K562 (cell line): ENCODE measurements around the gene HCN3. TPM values are rescaled to one million over a fixed set of nuclear protein-coding genes. Genes with fewer than 3 reads are reported as not detected.

ENCODE experiments used
- CLOCK ChIP-seq: fragments of 250-450 bp; sonication (Bioruptor Pico); IDR thresholded peaks from 2 replicates; pipeline ENCODE4 v1.4.0; 2020; ENCODE audit warnings: mild to moderate bottlenecking, moderate library complexity, borderline replicate concordance
- E2F4 ChIP-seq: sonication (generic); formaldehyde crosslinking; IDR thresholded peaks from 2 replicates; pipeline ENCODE4 v1.8.0; 2022; ENCODE audit warnings: mild to moderate bottlenecking, low read depth, missing genetic modification reagents
- GMEB1 ChIP-seq: fragments of 250-450 bp; sonication (Bioruptor Pico); IDR thresholded peaks from 2 replicates; pipeline ENCODE4 v1.4.0; 2020; ENCODE audit warnings: mild to moderate bottlenecking
- HMG20A ChIP-seq: fragments of 450-650 bp; formaldehyde crosslinking; conservative IDR thresholded peaks from 2 replicates; pipeline ENCODE4 v1.4.0; 2020; ENCODE audit warnings: mild to moderate bottlenecking, mixed read lengths
- LCOR ChIP-seq: sonication (generic); formaldehyde crosslinking; IDR thresholded peaks from 2 replicates; pipeline ENCODE4 v1.8.0; 2022; ENCODE audit warnings: mild to moderate bottlenecking, missing genetic modification reagents
- MEF2D ChIP-seq: conservative IDR thresholded peaks from 2 replicates; pipeline ENCODE4 v1.6.1; 2016; ENCODE audit warnings: low read depth, missing genetic modification characterization, missing compliant biosample characterization
- RAD21 ChIP-seq, 2 experiments: fragments of 250-450 bp in 1 of 2; fragments of 450-650 bp in 1 of 2; sonication (Bioruptor Pico) in 1 of 2; formaldehyde crosslinking in 1 of 2; IDR thresholded peaks in 1 of 2; conservative IDR thresholded peaks in 1 of 2; 2 replicates each; pipeline versions ENCODE4 v1.4.0 to v1.8.0; 2020 to 2022; ENCODE audit warnings: mild to moderate bottlenecking in 2 of 2, moderate library complexity in 1 of 2
- TEAD2 ChIP-seq: fragments of 450-650 bp; IDR thresholded peaks from 2 replicates; pipeline ENCODE4 v1.6.1; 2016; ENCODE audit warnings: missing genetic modification characterization, control low read depth, missing compliant biosample characterization
- THAP12 ChIP-seq: fragments of 250-450 bp; sonication (Bioruptor Pico); IDR thresholded peaks from 2 replicates; pipeline ENCODE4 v1.9.0; 2021; ENCODE audit warnings: mild to moderate bottlenecking, inconsistent platforms
- ZBTB26 ChIP-seq: fragments of 450-650 bp; formaldehyde crosslinking; IDR thresholded peaks from 2 replicates; pipeline ENCODE4 v1.4.0; 2022; ENCODE audit warnings: missing genetic modification characterization
- ZBTB49 ChIP-seq: sonication (generic); formaldehyde crosslinking; IDR thresholded peaks from 2 replicates; pipeline ENCODE4 v1.8.0; 2022; ENCODE audit warnings: missing genetic modification reagents, mild to moderate bottlenecking, borderline replicate concordance
- ZNF436 ChIP-seq: fragments of 250-450, 450-650 bp; sonication (Bioruptor Pico); formaldehyde crosslinking; IDR thresholded peaks from 2 replicates; pipeline ENCODE4 v1.7.0; 2020; ENCODE audit warnings: mild to moderate bottlenecking
- ZNF707 ChIP-seq: fragments of 250-450 bp; sonication (Bioruptor Pico); conservative IDR thresholded peaks from 2 replicates; pipeline ENCODE4 v1.8.0; 2022; ENCODE audit warnings: inconsistent platforms, mild to moderate bottlenecking, moderate library complexity
- polyA plus RNA-seq, 8 experiments: library from polyadenylated mRNA; depleted of rRNA in 4 of 8; stranded (reverse) in 5 of 8; unstranded in 3 of 8; fragments of >200 nt; fragmentation: Nextera tagmentation in 2 of 8; fragmentation: Illumina TruSeq in 1 of 8; extraction: Ambion mirVana in 2 of 8; extraction: Trizol in 1 of 8; gene quantifications; 2 replicates each; pipeline versions ENCODE4 v1.2.1 to v1.2.3, GENCODE V29; 2011 to 2014; ENCODE audit warnings: inconsistent platforms in 1 of 8, missing spikeins in 1 of 8
- total RNA-seq, 7 experiments: library from RNA; depleted of rRNA in 6 of 7; stranded (reverse); fragments of >200 nt in 6 of 7; fragmentation: Illumina TruSeq in 2 of 7; extraction: Trizol in 2 of 7; gene quantifications; 2 replicates each; pipeline versions ENCODE4 v1.2.1 to v1.2.3, GENCODE V29; 2011 to 2021; ENCODE audit warnings: low replicate concordance in 1 of 7

HCN3 gene
- total and polyA plus RNA-seq, 9 of the 15 experiments (the other 6 are each of a cell fraction or from before 2014, with no cell fraction given): 0.91 to 9.7 (median 3.9) TPM

- TF ChIP-seq LCOR (CRISPR knock-in tag) (peak; percentile 72; the same call in 1 of the 2 replicates), RAD21 (CRISPR knock-in tag; conservative IDR thresholded peaks at IDR 0.05 in 1 of 2, IDR thresholded peaks at IDR 0.05 in 1 of 2) (peak; percentile 64 to 82), TEAD2 (no peak), ZBTB49 (CRISPR knock-in tag) (no peak), ZNF707 (no peak), HMG20A (CRISPR knock-in tag) (no peak), ZBTB26 (CRISPR knock-in tag) (no peak), GMEB1 (CRISPR knock-in tag) (0 out of 2 replicates have a peak, but pooled peaks have one; percentile 19), THAP12 (CRISPR knock-in tag) (no peak), ZNF436 (CRISPR knock-in tag) (no peak), E2F4 (CRISPR knock-in tag) (peak; percentile 97), MEF2D (tag) (no peak), CLOCK (CRISPR knock-in tag) (no peak)
Observed at GRCh38 chr1:155277070-155277901, at the start of gene HCN3 (continued).
